Renal cortex interstitium (tissue), 11 donors: ENCODE measurements around the gene FAM53B. TPM values are rescaled to one million over a fixed set of nuclear protein-coding genes. Genes with fewer than 3 reads are reported as not detected.

Experiments
- DNase-seq, 11 donors: peaks; one replicate each; pipeline ENCODE4 v3.0.0-alpha.2; 2013; ENCODE audit warnings: low read depth in 9 of 11, low spot score in 4 of 11; ENCODE audit errors: extremely low read depth in 1 of 11
- polyA plus RNA-seq, 3 donors: library from polyadenylated mRNA; unstranded; fragments of 120-200 nt; gene quantifications; one replicate each; pipeline ENCODE4 v1.2.1, GENCODE V29; 2013; ENCODE audit not compliant: insufficient read length in 3 of 3

FAM53B gene
- polyA plus RNA-seq, 3 donors, result 22.3 to 32.5 (median 29.1) TPM

DNA sequence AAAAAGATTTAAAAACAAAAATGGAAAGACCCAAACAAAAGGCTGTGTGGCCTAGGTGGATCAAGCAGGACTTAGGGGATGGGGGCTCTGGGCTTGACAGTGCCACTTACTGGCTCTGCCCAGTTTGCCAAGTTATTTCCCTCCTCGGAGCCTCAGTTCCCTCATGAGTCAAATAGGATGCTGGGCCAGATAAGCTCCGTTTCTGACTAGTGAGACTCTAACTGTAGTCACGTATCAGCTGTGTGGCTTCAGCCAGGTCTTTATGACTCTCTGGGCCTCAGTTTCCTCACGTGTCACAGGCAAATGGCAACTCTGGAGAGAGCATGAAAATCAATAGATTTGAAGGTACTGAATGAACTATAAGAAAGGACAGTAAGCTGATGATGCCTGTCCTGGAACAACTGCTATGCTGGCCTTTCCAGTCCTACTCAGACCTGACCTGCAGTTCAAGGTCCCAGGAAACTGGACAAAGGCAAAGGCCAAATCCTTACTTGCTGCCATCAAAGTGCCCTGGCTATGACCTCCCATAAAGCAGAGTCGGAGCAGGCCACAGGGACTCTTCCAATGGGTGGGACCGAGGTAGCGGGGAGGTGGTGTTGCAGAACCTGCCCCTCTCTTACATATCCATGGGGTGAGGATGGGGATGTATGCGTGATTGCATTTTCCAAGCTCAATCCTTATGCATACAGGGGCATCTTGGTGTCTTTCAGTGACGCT is 27.0 kb downstream of the FAM53B start:
- DNase-seq, result no peak

DNA sequence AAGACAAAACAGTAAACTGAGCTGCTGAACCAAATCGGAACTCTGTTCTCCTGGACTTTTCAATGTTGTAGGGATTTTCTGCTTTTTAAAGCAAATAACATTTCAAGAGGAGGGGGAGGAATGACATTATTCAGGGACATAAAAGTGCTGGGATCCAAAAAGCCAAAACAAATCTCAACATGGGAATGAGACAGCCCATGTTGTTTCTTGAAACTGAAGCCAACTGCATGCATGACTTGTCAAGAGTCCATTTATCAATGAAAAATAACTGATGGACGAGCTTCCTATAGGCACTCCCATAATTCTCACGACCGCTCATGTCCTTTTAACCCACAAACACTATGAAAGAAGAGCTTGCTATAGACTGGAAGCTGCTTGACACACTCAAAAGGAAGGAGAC is 27.8 kb downstream of the FAM53B start:
- peak in 2 of 11 donors; percentile 51 to 68 for DNase-seq

DNA sequence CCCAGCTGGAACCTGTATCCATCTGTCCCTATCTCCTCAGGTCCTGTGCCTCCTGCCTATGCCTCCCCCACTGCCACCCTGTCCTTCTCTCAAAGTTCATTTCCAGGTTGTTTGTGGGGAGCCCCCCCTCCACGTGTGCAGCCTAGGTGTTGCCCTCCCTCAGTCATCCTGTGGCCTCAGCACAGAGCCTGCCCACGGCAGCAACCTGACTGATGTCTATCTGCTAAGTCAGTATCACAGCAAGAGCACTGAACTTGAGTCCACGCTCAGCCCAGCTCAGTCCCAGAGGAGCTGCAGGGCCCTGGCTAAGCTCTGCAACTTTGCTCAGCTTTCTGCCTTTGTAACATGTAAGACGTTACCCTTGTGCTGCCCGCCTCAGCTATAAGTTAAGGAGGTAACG is 28.7 kb downstream of the FAM53B start:
- no peak for DNase-seq

DNA sequence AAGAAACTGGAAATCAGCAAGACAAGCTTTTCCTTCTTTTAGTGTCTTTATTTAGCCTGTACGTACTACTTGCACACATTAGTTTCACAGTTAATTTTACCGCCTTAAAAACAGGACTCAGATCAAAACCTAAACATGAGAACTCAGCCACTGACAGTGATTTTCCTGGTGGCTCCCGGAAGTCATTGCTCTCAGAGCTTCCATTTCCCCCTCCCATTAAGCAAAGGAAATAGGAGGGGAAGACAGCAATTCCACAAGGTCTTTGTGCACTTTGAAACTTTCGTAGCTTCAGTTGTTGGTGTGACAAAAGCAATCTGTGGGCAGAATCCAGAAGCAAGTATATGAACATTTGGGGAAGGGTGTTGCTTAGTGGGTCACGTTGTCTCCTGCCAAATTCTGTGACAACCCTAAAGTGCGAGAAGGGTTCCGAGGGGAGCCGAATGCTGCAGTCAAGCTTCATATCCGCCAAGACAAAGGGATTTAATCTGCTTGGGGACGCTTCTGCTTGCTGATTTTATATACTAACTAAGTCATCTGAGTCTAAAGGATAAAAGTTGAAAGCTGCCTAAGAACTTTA is 30.4 kb downstream of the FAM53B start:
- no peak for DNase-seq

DNA sequence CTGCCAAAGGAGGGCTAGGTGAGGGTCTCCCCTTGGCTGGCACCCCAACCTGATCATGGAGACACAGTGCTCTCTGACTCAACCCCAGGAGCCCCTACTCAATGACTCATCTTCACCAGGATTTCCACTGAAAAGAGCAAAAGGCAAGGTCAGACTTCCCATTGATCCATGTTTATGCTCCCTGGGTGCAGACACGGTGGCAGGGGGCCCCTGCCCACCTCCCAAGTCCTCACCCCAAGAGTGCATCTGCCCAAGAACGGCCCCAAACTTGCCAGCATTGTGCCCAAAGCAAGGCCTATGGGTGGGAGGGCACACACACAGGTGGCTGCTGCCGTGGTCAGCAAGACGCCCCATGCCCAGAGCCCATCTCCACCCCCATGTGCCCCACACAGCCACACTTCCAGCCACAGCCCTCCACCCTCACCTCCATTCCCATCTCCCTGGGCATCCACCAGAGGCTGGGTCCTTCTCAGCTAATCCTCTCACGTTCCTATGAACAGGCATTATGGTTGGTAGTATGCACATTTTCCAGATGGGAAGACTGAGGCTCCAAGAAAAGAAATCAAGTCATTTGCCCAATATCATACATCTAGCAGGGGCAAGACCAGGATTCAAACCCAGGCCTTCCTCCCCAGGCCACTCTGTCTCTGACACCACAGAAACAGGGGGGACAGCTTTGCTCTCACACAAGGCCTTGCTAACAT is 31.3 kb downstream of the FAM53B start:
- no peak for DNase-seq

DNA sequence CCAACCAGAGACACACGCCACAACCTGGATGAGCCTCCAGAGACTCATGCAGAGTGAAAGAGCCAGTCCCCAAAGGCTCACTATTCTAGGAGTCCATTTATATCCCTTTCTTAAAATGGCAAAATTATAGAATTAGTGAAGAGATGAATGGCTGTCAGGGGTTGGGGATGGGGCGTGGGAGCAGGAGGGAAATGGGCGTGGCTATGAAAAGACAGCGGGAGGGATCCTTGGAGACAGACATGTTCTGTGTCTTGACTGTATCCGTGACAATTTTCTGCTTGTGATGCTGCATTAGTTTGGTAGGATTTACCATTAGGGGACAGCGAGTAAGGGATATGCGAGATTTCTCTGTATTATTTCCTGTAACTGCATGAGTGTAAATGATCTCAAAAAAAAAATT is 33.0 kb downstream of the FAM53B start:
- DNase-seq, result no peak

- peak in 1 of 11 donors; percentile 50 for DNase-seq
Measured at GRCh38 chr10:124710266-124710881, 33.8 kb downstream of the FAM53B start.

- DNase-seq, result no peak
Measured at GRCh38 chr10:124709861-124710260, 34.3 kb downstream of the FAM53B start.

DNA sequence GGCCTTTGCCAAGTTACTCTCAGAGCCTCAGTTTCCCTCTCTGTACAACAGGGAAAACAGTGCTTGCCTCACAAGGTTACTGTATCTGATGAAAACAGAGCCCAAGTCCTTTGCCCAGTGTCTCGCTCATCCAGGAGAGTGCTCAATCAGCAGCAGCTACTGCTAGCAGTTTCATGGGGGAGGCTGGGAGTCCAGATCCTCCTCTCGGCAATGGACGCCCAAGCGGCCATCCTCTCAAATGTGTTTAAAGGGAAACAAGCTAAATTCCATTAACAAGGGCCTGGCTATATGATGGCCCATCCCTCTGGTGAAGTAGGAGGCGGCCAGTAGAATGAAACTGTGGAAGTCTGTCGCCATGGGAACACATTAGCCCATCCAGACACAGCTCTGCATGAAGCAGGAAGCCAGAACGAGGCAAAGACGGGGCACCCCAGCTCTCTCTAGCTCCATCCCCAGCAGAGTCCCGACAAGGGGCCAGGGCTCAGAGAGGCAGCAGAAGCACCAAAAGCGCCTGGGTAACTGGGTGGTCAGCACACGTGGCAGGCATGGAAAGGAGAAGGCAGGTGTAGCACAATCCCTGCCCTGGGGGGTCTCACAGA is 35.2 kb downstream of the FAM53B start:
- peak in 1 of 11 donors; percentile 51 for DNase-seq

GRCh38 chr10:124708246-124708779 is 35.9 kb downstream of the FAM53B start:
- DNase-seq, result peak in 1 of 11 donors; percentile 65

GRCh38 chr10:124707551-124707950 is 36.6 kb downstream of the FAM53B start:
- no peak for DNase-seq

DNA sequence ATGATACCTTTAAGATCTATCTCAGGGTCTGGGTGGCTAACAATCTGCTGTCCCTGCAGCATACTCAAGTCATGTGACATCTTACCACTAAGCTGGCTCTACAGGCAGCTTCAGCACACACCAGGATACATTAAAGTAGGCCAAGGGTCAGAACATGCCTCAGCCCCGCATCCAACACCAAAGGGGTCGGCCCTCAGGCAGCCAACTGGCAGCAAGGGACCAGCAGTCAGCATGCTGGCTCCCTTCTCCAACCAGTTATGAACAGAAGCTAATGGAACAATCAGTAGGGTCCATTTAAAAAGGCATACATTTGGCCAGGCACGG is 37.1 kb downstream of the FAM53B start:
- no peak for DNase-seq

- no peak for DNase-seq
Measured at GRCh38 chr10:124706462-124707143, 37.6 kb downstream of the FAM53B start.

- no peak for DNase-seq
Measured at GRCh38 chr10:124705817-124706461, 38.2 kb downstream of the FAM53B start.

- DNase-seq, result no peak
Measured at GRCh38 chr10:124705381-124705740, 38.8 kb downstream of the FAM53B start.

- no peak for DNase-seq
Measured at GRCh38 chr10:124704428-124705380, 39.5 kb downstream of the FAM53B start.

DNA sequence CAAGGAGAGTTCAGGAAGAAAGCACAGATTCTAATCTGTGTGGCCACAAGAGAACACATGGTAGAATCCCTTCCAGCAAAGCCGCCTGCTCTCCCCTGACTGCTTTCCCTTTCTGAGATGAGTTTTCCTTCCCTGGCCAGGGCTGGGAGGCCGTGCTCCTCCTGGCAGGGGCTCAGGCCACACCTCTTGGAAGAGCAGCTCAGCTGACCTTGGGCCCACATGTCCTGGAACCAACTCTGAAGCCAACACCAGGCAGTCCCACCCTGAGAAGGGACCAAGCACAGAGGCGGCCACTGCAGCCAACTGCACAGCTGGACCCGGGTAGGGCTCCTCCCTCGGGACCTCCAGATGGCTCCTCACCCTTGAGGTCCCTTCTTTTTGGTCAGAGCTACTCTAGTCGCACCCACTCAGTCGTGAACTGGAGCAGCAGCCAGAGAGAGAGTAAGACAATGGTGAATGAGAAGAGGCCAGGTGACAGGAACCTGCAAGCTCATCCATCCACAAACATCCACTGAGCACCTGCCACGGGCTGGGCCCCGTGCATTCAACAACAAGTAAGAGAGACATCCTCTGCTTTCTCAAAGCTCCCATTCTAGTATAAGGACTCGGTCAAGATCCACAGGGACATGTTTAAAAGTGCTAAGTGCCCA is 40.3 kb downstream of the FAM53B start:
- no peak for DNase-seq
